Kidney (tissue), 14 donors: ENCODE measurements around the gene AMOT. TPM values are rescaled to one million over a fixed set of nuclear protein-coding genes. Genes with fewer than 3 reads are reported as not detected.
A peak's percentile ranks its signal among the peaks of the same experiment; 100 is the strongest.

ENCODE experiments used
- DNase-seq, 5 donors: peaks; one replicate each; pipeline ENCODE4 v3.0.0-alpha.2; 2013 to 2020
- FAIRE-seq: peaks from 2 replicates; lab custom pipeline; 2012; peaks lifted over from hg19 to GRCh38; lab: Jason Lieb, UNC
- H3K27ac ChIP-seq, 2 donors: one replicate each; pipeline ENCODE4 v1.7.0; 2013; ENCODE audit warnings: low read depth in 2 of 2, low read length in 2 of 2, inconsistent platforms in 1 of 2
- H3K27me3 ChIP-seq: one replicate; pipeline ENCODE4 v1.7.1; 2013; ENCODE audit warnings: low read length, inconsistent platforms; ENCODE audit not compliant: control insufficient read depth, insufficient read depth
- H3K36me3 ChIP-seq, 3 donors: one replicate each; pipeline versions ENCODE4 v1.7.0 to v1.7.1; 2013; ENCODE audit warnings: low read length in 3 of 3, control low read depth in 1 of 3, inconsistent platforms in 1 of 3; ENCODE audit not compliant: insufficient read depth in 3 of 3, control insufficient read depth in 2 of 3
- H3K4me1 ChIP-seq, 3 donors: one replicate each; pipeline versions ENCODE4 v1.7.0 to v1.7.1; 2013; ENCODE audit warnings: low read length in 3 of 3, inconsistent platforms in 1 of 3, low read depth in 1 of 3; ENCODE audit not compliant: control insufficient read depth in 2 of 3, insufficient read depth in 2 of 3
- H3K4me3 ChIP-seq, 3 donors: one replicate each; pipeline versions ENCODE4 v1.7.0 to v1.8.1; 2013; ENCODE audit warnings: low read length in 3 of 3, control low read depth in 1 of 3, inconsistent platforms in 1 of 3
- H3K9ac ChIP-seq, 3 donors: one replicate each; pipeline versions ENCODE4 v1.7.0 to v1.7.1; 2013; ENCODE audit warnings: low read length in 3 of 3, control low read depth in 1 of 3, inconsistent platforms in 1 of 3
- H3K9me3 ChIP-seq, 3 donors: one replicate each; pipeline versions ENCODE4 v1.7.0 to v1.7.1; 2013; ENCODE audit warnings: low read length in 3 of 3, control low read depth in 1 of 3, inconsistent platforms in 1 of 3; ENCODE audit not compliant: control insufficient read depth in 2 of 3, insufficient read depth in 1 of 3
- CTCF ChIP-seq: IDR thresholded peaks from 3 replicates; pipeline ENCODE4 v1.5.1; 2012; ENCODE audit warnings: mild to moderate bottlenecking, moderate library complexity, borderline replicate concordance; ENCODE audit not compliant: insufficient read depth; ENCODE audit errors: extremely low read depth
- intact Hi-C: fragments of 100-400 bp; cut with DNase I; formaldehyde crosslinking; loops from one replicate; pipeline ENCODE4 v1.11.1; 2022
- polyA plus RNA-seq: library from polyadenylated mRNA; stranded (reverse); fragments of 350-450 nt; fragmentation: Illumina TruSeq; extraction: RNeasy Lipid Tissue Mini Kit (QIAGEN cat#74804); gene quantifications from one replicate; pipeline ENCODE4 v1.2.3, GENCODE V29; 2014; ENCODE audit warnings: low read depth, low replicate concordance; ENCODE audit not compliant: insufficient read depth
- total RNA-seq: library from RNA; stranded (reverse); fragmentation: NEBNext Ultra II Directional; extraction: Animal tissue kit (Norgen Biotek cat#: 25700); gene quantifications from one replicate; pipeline ENCODE4 v1.2.1, GENCODE V29; 2021
- donor health status: control.
- donor health status: control.
- donor health status: control.
- donor health status: control.
- donor health status: control.
- donor health status: DM: yes; HTN: yes; CAD: no.
- donor health status: Normal renal cell carcinoma (clear cell type).

AMOT gene
- total and polyA plus RNA-seq, 2 donors from 2014 or later, result 5.5 to 35.1 TPM

DNA sequence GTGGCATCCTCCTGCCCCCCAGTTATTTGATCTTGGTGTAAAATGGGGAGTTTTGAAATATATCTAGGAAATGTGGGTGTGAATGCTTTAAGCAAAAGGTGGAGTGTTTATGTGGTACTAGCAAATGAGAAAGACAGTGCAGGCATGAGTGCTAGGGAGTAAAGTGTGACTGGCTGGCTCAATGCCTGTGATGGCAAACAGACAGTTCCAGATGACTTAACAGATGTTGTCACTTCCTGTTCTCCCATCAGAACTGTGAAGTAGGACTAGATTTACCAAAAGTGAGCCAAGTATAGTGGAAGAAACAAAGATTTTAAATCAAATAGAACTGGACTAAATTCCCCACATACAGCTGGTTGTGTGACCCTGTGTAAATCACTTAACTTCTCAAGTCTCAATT, 8.4 kb upstream of the AMOT start:
- FAIRE-seq, result no peak
- H3K27ac ChIP-seq, result no peak overlapping the region
- TF ChIP-seq CTCF, result no peak
- no peaks in the 10 kb centered on the region for H3K27me3 ChIP-seq
- intact Hi-C loops, result no loop called here
- H3K9ac ChIP-seq, result no peak overlapping the region
- no peak overlapping the region for H3K4me3 ChIP-seq
- no peaks in the 10 kb centered on the region for H3K9me3 ChIP-seq
- H3K36me3 ChIP-seq, result no peaks in the 10 kb centered on the region
- DNase-seq, result peak in 1 of 5 donors; percentile 35
- no peaks in the 10 kb centered on the region for H3K4me1 ChIP-seq

- intact Hi-C loops, result no loop called here
- H3K27me3 ChIP-seq, result peaks cover 3% of the 10 kb centered on the region
- DNase-seq, result peak in 3 of 5 donors; percentile 21 to 78 (median 68)
- no peaks in the 10 kb centered on the region for H3K36me3 ChIP-seq
- no peak overlapping the region for H3K27ac ChIP-seq
- no peaks in the 10 kb centered on the region for H3K4me1 ChIP-seq
- no peak overlapping the region for H3K4me3 ChIP-seq
- no peak overlapping the region for H3K9ac ChIP-seq
- no peak for FAIRE-seq
- H3K9me3 ChIP-seq, result no peaks in the 10 kb centered on the region
- no peak for TF ChIP-seq CTCF
These were observed 6.2 kb upstream of the AMOT start for GRCh38 chrX:112846782-112847181.

DNA sequence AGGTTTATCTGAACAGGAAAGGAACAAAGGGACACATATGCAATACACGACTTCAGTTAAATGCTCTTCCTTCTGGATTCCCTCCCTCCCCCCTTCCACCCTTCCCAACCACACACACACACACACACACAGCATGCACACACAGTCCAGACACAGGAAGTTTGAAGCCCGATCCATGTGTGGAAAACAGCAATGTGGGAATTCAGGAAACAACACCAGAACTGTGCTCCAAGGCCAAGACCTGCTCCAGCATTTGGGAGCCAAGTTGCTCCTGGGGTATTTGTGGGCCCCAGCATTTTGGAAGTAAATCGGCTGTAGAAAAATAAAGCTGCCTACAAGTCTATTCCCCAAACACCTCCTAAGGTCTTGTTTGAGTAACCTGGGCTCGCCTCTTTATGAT, 5.6 kb upstream of the AMOT start:
- FAIRE-seq (no peak), DNase-seq (peak in 4 of 5 donors; percentile 41 to 78 (median 50))
- no peaks in the 10 kb centered on the region for H3K4me1 ChIP-seq

More for the DNA sequence above, 5.6 kb upstream of the AMOT start:
- peaks cover 3% of the 10 kb centered on the region for H3K27me3 ChIP-seq
- intact Hi-C loops, result no loop called here
- TF ChIP-seq CTCF, result no peak
- H3K9me3 ChIP-seq, result no peaks in the 10 kb centered on the region
- no peak overlapping the region for H3K4me3 ChIP-seq
- no peak overlapping the region for H3K27ac ChIP-seq
- H3K36me3 ChIP-seq, result no peaks in the 10 kb centered on the region
- no peak overlapping the region for H3K9ac ChIP-seq
